ENCODE results near the gene CERS1.

DNA sequence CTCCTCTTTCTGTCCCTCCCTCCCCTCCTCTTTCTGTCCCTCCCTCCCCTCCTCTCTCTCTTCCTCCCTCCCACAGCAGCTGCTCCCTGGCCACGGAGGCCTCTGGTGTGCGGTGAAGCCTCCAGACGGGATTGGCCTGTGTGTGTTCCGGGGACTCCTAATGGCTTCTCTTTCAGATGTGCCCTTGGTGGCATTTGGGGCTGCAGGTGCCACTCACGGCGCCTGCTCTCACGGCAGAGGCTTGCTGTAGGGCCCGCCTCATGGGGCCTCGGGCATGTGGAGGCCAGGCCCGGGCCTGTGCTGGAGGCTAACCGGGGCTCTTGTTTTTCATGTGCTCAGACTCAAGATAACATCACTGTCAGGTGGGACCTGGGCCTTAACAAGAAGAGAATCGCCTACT, 43.3 kb downstream of the CERS1 start:
- TF ChIP-seq, protein P1, sequence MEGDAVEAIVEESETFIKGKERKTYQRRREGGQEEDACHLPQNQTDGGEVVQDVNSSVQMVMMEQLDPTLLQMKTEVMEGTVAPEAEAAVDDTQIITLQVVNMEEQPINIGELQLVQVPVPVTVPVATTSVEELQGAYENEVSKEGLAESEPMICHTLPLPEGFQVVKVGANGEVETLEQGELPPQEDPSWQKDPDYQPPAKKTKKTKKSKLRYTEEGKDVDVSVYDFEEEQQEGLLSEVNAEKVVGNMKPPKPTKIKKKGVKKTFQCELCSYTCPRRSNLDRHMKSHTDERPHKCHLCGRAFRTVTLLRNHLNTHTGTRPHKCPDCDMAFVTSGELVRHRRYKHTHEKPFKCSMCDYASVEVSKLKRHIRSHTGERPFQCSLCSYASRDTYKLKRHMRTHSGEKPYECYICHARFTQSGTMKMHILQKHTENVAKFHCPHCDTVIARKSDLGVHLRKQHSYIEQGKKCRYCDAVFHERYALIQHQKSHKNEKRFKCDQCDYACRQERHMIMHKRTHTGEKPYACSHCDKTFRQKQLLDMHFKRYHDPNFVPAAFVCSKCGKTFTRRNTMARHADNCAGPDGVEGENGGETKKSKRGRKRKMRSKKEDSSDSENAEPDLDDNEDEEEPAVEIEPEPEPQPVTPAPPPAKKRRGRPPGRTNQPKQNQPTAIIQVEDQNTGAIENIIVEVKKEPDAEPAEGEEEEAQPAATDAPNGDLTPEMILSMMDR (IDR thresholded peaks at IDR 0.05; ENCODE audit: low read depth, low read length, missing input control) = no peak
- TF ChIP-seq, protein P2, sequence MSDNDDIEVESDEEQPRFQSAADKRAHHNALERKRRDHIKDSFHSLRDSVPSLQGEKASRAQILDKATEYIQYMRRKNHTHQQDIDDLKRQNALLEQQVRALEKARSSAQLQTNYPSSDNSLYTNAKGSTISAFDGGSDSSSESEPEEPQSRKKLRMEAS (IDR thresholded peaks at IDR 0.05) = no peak
- TF ChIP-seq YY1 (IDR thresholded peaks at IDR 0.05) (no peak), SP1 (IDR thresholded peaks at IDR 0.05) (no peak), TAF1 (conservative IDR thresholded peaks at IDR 0.05) (no peak), RXRA (IDR thresholded peaks at IDR 0.05) (no peak)
- TF ChIP-seq, protein P3, sequence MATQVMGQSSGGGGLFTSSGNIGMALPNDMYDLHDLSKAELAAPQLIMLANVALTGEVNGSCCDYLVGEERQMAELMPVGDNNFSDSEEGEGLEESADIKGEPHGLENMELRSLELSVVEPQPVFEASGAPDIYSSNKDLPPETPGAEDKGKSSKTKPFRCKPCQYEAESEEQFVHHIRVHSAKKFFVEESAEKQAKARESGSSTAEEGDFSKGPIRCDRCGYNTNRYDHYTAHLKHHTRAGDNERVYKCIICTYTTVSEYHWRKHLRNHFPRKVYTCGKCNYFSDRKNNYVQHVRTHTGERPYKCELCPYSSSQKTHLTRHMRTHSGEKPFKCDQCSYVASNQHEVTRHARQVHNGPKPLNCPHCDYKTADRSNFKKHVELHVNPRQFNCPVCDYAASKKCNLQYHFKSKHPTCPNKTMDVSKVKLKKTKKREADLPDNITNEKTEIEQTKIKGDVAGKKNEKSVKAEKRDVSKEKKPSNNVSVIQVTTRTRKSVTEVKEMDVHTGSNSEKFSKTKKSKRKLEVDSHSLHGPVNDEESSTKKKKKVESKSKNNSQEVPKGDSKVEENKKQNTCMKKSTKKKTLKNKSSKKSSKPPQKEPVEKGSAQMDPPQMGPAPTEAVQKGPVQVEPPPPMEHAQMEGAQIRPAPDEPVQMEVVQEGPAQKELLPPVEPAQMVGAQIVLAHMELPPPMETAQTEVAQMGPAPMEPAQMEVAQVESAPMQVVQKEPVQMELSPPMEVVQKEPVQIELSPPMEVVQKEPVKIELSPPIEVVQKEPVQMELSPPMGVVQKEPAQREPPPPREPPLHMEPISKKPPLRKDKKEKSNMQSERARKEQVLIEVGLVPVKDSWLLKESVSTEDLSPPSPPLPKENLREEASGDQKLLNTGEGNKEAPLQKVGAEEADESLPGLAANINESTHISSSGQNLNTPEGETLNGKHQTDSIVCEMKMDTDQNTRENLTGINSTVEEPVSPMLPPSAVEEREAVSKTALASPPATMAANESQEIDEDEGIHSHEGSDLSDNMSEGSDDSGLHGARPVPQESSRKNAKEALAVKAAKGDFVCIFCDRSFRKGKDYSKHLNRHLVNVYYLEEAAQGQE (IDR thresholded peaks at IDR 0.05) = no peak
